ENCODE results near the gene RBM33.
A peak's percentile ranks its signal among the peaks of the same experiment; 100 is the strongest.

The RBM33 gene

GRCh38 chr7:155800741-155801267 lies 156.3 kb downstream of the RBM33 start:
- DNase-seq (ENCODE audit: extremely low read depth, low read depth) = no peak
- no peak for TF ChIP-seq CTCF (IDR thresholded peaks at IDR 0.05; ENCODE audit: low read depth, low read length, missing control alignments)
- H3K4me3 ChIP-seq (replicated peaks; ENCODE audit: low read depth, low read length) = no peak overlapping the region

- TF ChIP-seq CTCF (IDR thresholded peaks at IDR 0.05; ENCODE audit: low read depth, low read length, missing control alignments) = no peak
- H3K4me3 ChIP-seq (replicated peaks; ENCODE audit: low read depth, low read length) = no peak overlapping the region
- DNase-seq (ENCODE audit: extremely low read depth, low read depth) = no peak
Measured at GRCh38 chr7:155802291-155802690, 157.8 kb downstream of the RBM33 start.

- no peak for DNase-seq (ENCODE audit: extremely low read depth, low read depth)
- no peak for TF ChIP-seq CTCF (IDR thresholded peaks at IDR 0.05; ENCODE audit: low read depth, low read length, missing control alignments)
- H3K4me3 ChIP-seq (replicated peaks; ENCODE audit: low read depth, low read length) = no peak overlapping the region
Measured at GRCh38 chr7:155802906-155803417, 158.5 kb downstream of the RBM33 start.

GRCh38 chr7:155803418-155804376 lies 159.2 kb downstream of the RBM33 start:
- H3K4me3 ChIP-seq (replicated peaks; ENCODE audit: low read depth, low read length) = peak overlapping the region; percentile 19; the same call in 1 of the 2 replicates
- no peak for DNase-seq (ENCODE audit: extremely low read depth, low read depth)
- TF ChIP-seq CTCF (IDR thresholded peaks at IDR 0.05; ENCODE audit: low read depth, low read length, missing control alignments) = no peak

- no peak overlapping the region for H3K4me3 ChIP-seq (replicated peaks; ENCODE audit: low read depth, low read length)
- TF ChIP-seq CTCF (IDR thresholded peaks at IDR 0.05; ENCODE audit: low read depth, low read length, missing control alignments) = no peak
- no peak for DNase-seq (ENCODE audit: extremely low read depth, low read depth)
Measured at GRCh38 chr7:155804431-155804831, 160.0 kb downstream of the RBM33 start.

- peak; percentile 48 for TF ChIP-seq CTCF (IDR thresholded peaks at IDR 0.05; ENCODE audit: low read depth, low read length, missing control alignments)
- DNase-seq (ENCODE audit: extremely low read depth, low read depth) = no peak
- peak overlapping the region; percentile 30 for H3K4me3 ChIP-seq (replicated peaks; ENCODE audit: low read depth, low read length)
Measured at GRCh38 chr7:155804897-155805825, 160.7 kb downstream of the RBM33 start.

Measured in HFF-Myc (cell line).